Astrocyte (in vitro differentiated cells and primary cell): ENCODE results near the gene ITPRIP. TPM values are rescaled to one million over a fixed set of nuclear protein-coding genes. Genes with fewer than 3 reads are reported as not detected.

Experiments used
- DNase-seq: peaks from one replicate; pipeline ENCODE4 v3.0.0-alpha.2; 2010; ENCODE audit warnings: low read depth
- FAIRE-seq: peaks from 2 replicates; lab custom pipeline; 2011; peaks lifted over from hg19 to GRCh38; lab: Jason Lieb, UNC
- H2AFZ ChIP-seq: 2 replicates; pipeline ENCODE4 v1.6.0; 2012; ENCODE audit warnings: low read depth, low read length, inconsistent platforms
- H3K27ac ChIP-seq: 2 replicates; pipeline ENCODE4 v1.5.1; 2011; ENCODE audit warnings: low read depth, low read length, inconsistent platforms
- H3K27me3 ChIP-seq: 2 replicates; pipeline ENCODE4 v1.6.0; 2011; ENCODE audit warnings: low read length, inconsistent platforms; ENCODE audit not compliant: insufficient read depth
- H3K36me3 ChIP-seq: 2 replicates; pipeline ENCODE4 v1.5.1; 2011; ENCODE audit warnings: low read length, inconsistent platforms; ENCODE audit not compliant: insufficient read depth
- H3K4me1 ChIP-seq: 2 replicates; pipeline ENCODE4 v1.5.1; 2011; ENCODE audit warnings: low read length, inconsistent platforms; ENCODE audit not compliant: insufficient read depth
- H3K4me2 ChIP-seq: 2 replicates; pipeline ENCODE4 v1.6.0; 2012; ENCODE audit warnings: low read length, inconsistent platforms
- H3K4me3 ChIP-seq: 2 replicates; pipeline ENCODE4 v1.5.1; 2011; ENCODE audit warnings: low read depth, mild to moderate bottlenecking, low read length, inconsistent platforms; ENCODE audit not compliant: insufficient read depth
- H3K79me2 ChIP-seq: 2 replicates; pipeline ENCODE4 v1.6.0; 2012; ENCODE audit warnings: mild to moderate bottlenecking, low read length, inconsistent platforms; ENCODE audit not compliant: insufficient read depth
- H3K9ac ChIP-seq: 2 replicates; pipeline ENCODE4 v1.6.0; 2012; ENCODE audit warnings: mild to moderate bottlenecking, low read length, inconsistent platforms
- H3K9me3 ChIP-seq: 2 replicates; pipeline ENCODE4 v1.5.1; 2012; ENCODE audit warnings: low read depth, mild to moderate bottlenecking, low read length, inconsistent platforms; ENCODE audit not compliant: insufficient read depth
- H4K20me1 ChIP-seq: 2 replicates; pipeline ENCODE4 v1.6.0; 2012; ENCODE audit warnings: low read length, inconsistent platforms; ENCODE audit not compliant: insufficient read depth
- H3K27ac Mint-ChIP-seq: one replicate; pipeline ENCODE4 v1.8.0; 2021; ENCODE audit warnings: mild to moderate bottlenecking, mixed read lengths; ENCODE audit not compliant: unreplicated experiment
- H3K27me3 Mint-ChIP-seq: one replicate; pipeline ENCODE4 v1.8.0; 2021; ENCODE audit warnings: low read depth, mixed read lengths; ENCODE audit not compliant: unreplicated experiment
- H3K36me3 Mint-ChIP-seq: one replicate; pipeline ENCODE4 v1.8.0; 2021; ENCODE audit warnings: low read depth, mixed read lengths; ENCODE audit not compliant: unreplicated experiment
- H3K4me1 Mint-ChIP-seq: one replicate; pipeline ENCODE4 v1.8.0; 2021; ENCODE audit warnings: low read depth, mixed read lengths; ENCODE audit not compliant: unreplicated experiment
- H3K4me3 Mint-ChIP-seq: one replicate; pipeline ENCODE4 v1.8.0; 2021; ENCODE audit warnings: mild to moderate bottlenecking, moderate library complexity, mixed read lengths; ENCODE audit not compliant: unreplicated experiment
- H3K9me3 Mint-ChIP-seq: one replicate; pipeline ENCODE4 v1.8.0; 2021; ENCODE audit warnings: mild to moderate bottlenecking, mixed read lengths; ENCODE audit not compliant: unreplicated experiment
- CTCF ChIP-seq: IDR thresholded peaks from 2 replicates; pipeline ENCODE4 v1.5.1; 2011; ENCODE audit warnings: low read depth, mild to moderate bottlenecking, inconsistent platforms, low read length, moderate library complexity; ENCODE audit not compliant: insufficient read depth
- EZH2 ChIP-seq: IDR thresholded peaks from 2 replicates; pipeline ENCODE4 v1.6.1; 2012; ENCODE audit warnings: mild to moderate bottlenecking, low read length, inconsistent platforms; ENCODE audit not compliant: insufficient read depth
- total RNA-seq: library from RNA; stranded (reverse); gene quantifications from 2 replicates; pipeline ENCODE4 v1.2.1, GENCODE V29; 2021

Gene ITPRIP
- total RNA-seq, 1 donor from 2014 or later = 21.9 TPM

- H3K27me3 ChIP-seq = no peaks in the 10 kb centered on the region
- H3K9ac ChIP-seq = no peak overlapping the region
- H3K4me3 Mint-ChIP-seq = no peak overlapping the region
- TF ChIP-seq CTCF = no peak
- no peak for TF ChIP-seq EZH2
- H4K20me1 ChIP-seq = peaks cover 66% of the 10 kb centered on the region
- no peaks in the 10 kb centered on the region for H3K9me3 Mint-ChIP-seq
- H3K36me3 Mint-ChIP-seq = peaks cover 18% of the 10 kb centered on the region
- FAIRE-seq (no peak), DNase-seq (no peak)
- H3K4me1 Mint-ChIP-seq = peaks cover 12% of the 10 kb centered on the region
- H2AFZ ChIP-seq = no peak overlapping the region
- no peaks in the 10 kb centered on the region for H3K9me3 ChIP-seq
- H3K79me2 ChIP-seq = peaks cover 73% of the 10 kb centered on the region
- H3K27ac ChIP-seq = no peak overlapping the region
- peaks cover 29% of the 10 kb centered on the region for H3K36me3 ChIP-seq
- H3K4me2 ChIP-seq = no peak overlapping the region
- H3K27me3 Mint-ChIP-seq = no peaks in the 10 kb centered on the region
- H3K27ac Mint-ChIP-seq = no peak overlapping the region
- H3K4me1 ChIP-seq = peaks cover 22% of the 10 kb centered on the region
- no peak overlapping the region for H3K4me3 ChIP-seq
Measured at GRCh38 chr10:104311184-104311720, 27.0 kb downstream of the ITPRIP start.

- no peak overlapping the region for H2AFZ ChIP-seq
- H3K4me1 Mint-ChIP-seq = peaks cover 12% of the 10 kb centered on the region
Measured at GRCh38 chr10:104309980-104310978, 28.0 kb downstream of the ITPRIP start.

More at GRCh38 chr10:104309980-104310978, 28.0 kb downstream of the ITPRIP start:
- no peak overlapping the region for H3K4me3 Mint-ChIP-seq
- no peak overlapping the region for H3K27ac Mint-ChIP-seq
- H3K9me3 Mint-ChIP-seq = no peaks in the 10 kb centered on the region
- H3K27me3 Mint-ChIP-seq = no peaks in the 10 kb centered on the region
- Histone ChIP-seq H4K20me1 (peaks cover 57% of the 10 kb centered on the region), H3K4me3 (no peak overlapping the region), H3K36me3 (peaks cover 29% of the 10 kb centered on the region), H3K9me3 (no peaks in the 10 kb centered on the region), H3K79me2 (peaks cover 63% of the 10 kb centered on the region), H3K27me3 (no peaks in the 10 kb centered on the region), H3K4me1 (peaks cover 24% of the 10 kb centered on the region), H3K27ac (peak overlapping the region; percentile 48), H3K4me2 (peak overlapping the region; percentile 43), H3K9ac (peak overlapping the region; percentile 15)
- H3K36me3 Mint-ChIP-seq = peaks cover 18% of the 10 kb centered on the region
- DNase-seq (peak; percentile 81), FAIRE-seq (peak; percentile 82)
- no peak for TF ChIP-seq EZH2
- TF ChIP-seq CTCF = no peak
